ENCODE measurements around the gene CST4. TPM values are rescaled to one million over a fixed set of nuclear protein-coding genes. Genes with fewer than 3 reads are reported as not detected.
A peak's percentile ranks its signal among the peaks of the same experiment; 100 is the strongest.

CST4 gene
- total RNA-seq, 2 donors from 2014 or later: not detected

DNA sequence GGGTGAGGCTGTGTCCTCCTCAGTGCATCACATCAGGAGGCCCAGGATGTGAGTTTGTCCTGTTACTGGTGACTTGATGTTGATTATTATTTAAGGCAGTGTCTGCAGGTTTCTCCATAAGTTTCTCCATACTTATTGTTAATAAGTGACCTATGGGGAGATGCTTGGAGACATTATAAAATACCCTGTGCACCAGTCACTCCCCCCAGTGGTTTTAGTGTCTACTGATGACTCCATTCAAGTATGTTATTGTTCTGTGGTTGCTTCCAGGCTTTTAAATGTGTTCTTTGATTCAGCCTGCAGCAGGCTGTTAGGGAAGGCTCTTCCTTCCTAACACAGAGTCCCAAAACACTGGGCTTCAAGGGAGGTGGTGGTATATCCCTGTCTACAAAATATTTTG is 36.5 kb downstream of the CST4 start:
- intact Hi-C loops (cut with DNase I, micrococcal nuclease): no loop called here
- no peak for ATAC-seq

DNA sequence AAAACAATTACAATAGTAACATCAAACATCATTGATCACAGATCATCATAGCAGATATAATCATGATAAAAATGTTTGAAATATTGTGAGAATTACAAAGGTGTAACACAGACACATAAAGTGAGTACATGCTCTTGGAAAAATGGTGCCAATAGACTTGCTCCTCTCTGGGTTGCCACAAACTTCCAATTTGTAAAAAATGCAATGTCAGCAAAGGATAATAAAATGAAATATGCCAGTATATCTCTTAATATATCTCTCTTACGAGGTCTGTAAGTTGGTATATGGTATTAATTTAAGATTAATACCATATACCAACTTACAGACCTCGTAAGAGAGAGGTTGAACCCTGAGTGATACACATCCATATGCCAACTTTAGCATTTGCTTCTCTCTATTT is 37.7 kb downstream of the CST4 start:
- DNase-seq: no peak
- ATAC-seq: no peak
- intact Hi-C loops (cut with DNase I, micrococcal nuclease): no loop called here

More for the DNA sequence above, 36.5 kb downstream of the CST4 start:
- no peak for DNase-seq

DNA sequence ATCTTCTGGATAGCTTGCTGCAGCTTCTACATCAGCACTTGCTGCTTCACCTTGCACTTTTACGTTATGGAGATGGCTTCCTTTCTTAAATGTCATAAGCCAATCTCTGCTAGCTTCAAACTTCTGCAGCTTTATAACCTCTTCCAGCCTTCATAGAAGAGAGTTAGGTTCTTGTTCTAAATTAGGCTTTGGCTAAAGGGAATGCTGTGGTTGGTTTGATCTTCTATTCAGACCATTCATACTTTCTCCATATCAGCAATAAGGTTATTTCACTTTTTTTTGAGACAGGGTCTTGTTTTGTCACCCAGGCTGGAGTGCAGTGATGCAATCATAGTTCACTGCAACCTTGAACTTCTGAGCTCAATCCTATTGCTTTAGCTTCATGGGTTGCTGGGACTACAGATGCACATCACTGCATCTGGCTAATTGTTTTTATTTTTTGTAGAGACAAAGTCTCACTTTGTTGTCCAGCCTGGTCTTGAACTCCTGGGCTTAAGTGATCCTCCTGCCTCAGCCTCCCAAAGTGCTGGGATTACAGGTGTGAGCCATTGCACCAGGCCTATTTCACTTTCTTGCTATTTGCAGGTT is 38.9 kb downstream of the CST4 start:
- ATAC-seq (no peak), DNase-seq (no peak)
- intact Hi-C loops (cut with DNase I, micrococcal nuclease): no loop called here

DNA sequence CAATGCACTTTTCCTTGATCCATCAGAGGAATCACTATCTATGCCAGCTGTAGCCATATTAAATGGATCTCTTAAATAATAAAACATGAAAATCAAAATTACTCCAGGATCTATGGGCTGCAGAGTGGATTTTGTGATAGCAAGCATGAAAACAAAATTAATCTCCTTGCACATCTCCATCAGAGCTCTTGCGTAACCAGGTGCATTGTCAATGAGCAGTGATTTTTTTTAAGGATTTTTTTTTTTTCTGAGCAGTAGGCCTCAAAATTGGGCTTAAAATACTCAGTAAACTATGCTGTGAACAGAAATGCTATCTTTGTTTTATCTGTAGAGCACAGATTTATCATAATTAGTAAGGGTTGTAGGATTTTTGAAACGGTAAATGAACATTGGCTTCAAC is 39.6 kb downstream of the CST4 start:
- DNase-seq (no peak), ATAC-seq (no peak)
- intact Hi-C loops (cut with DNase I, micrococcal nuclease): no loop called here

DNA sequence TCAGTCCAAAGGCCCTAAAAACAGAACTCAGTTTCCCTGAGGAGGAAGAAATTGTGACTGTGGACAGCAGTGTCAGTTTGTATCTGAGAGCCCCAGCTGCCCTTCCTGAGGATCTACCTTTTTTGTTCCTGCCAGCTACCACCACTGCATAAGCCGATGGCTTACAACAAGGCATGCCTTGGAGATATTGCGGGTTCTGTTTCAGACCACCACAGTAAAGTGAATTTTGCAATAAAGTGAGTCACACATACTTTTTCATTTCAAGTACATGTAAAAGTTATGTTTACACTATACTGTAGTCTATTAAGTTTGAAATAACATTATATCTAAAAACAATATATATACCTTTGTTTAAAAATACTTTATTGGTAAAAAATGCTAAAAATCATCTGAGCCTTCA is 41.5 kb downstream of the CST4 start:
- intact Hi-C loops (cut with DNase I, micrococcal nuclease): no loop called here
- DNase-seq: no peak
- no peak for ATAC-seq

- intact Hi-C loops (cut with DNase I, micrococcal nuclease): no loop called here
- DNase-seq (no peak), ATAC-seq (no peak)
Observed at GRCh38 chr20:23646106-23646873, 42.5 kb downstream of the CST4 start.

DNA sequence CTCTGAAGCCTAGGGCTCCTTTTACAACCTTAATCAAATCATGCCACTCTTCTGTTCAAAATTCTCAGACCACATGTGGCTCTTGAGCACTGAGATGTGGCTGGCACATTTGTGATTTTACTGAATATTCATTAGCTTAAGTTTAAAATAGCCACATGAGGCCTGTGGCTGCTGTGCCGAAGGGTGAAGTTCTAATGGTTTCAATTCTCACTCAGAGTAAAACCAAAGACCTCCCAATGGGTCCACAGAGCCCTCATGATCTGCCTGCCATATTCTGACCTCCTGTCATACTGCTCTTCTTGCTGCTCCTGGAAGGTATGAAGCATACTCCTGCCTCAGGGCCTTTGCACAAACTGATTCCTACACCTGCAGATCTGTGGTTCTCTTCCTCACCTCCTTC is 43.3 kb downstream of the CST4 start:
- no peak for DNase-seq

GRCh38 chr20:23644164-23644563 is 44.7 kb downstream of the CST4 start:
- intact Hi-C loops (cut with DNase I, micrococcal nuclease): no loop called here
- ATAC-seq (no peak), DNase-seq (no peak)

More for the DNA sequence above, 43.3 kb downstream of the CST4 start:
- no peak for ATAC-seq
- intact Hi-C loops (cut with DNase I, micrococcal nuclease): no loop called here

DNA sequence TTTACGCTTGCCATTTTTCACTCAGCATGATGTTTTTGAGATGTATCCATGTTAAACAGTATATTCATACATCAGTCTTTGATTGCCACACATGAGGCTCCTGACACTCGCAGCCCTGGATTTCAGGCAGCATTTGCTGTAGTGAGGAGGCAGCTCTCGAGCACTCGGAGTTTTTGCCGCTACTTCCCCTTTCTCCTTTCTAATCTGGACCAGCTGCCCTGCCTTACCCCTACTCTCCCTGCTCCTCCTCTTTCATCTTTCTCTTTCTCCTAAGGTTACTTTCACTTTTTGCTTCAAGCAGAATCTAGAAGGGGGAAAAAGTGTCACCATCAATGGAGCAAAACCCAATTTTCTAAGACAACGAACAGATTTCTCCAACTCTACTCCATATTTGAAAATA is 45.2 kb downstream of the CST4 start:
- DNase-seq (no peak), ATAC-seq (no peak)
- intact Hi-C loops (cut with DNase I, micrococcal nuclease): no loop called here

- intact Hi-C loops (cut with DNase I, micrococcal nuclease): no loop called here
- DNase-seq (no peak), ATAC-seq (no peak)
Observed at GRCh38 chr20:23641936-23642751, 46.7 kb downstream of the CST4 start.

GRCh38 chr20:23640671-23641667 is 47.9 kb downstream of the CST4 start:
- no peak for ATAC-seq
- intact Hi-C loops (cut with DNase I, micrococcal nuclease): no loop called here
- DNase-seq: no peak

DNA sequence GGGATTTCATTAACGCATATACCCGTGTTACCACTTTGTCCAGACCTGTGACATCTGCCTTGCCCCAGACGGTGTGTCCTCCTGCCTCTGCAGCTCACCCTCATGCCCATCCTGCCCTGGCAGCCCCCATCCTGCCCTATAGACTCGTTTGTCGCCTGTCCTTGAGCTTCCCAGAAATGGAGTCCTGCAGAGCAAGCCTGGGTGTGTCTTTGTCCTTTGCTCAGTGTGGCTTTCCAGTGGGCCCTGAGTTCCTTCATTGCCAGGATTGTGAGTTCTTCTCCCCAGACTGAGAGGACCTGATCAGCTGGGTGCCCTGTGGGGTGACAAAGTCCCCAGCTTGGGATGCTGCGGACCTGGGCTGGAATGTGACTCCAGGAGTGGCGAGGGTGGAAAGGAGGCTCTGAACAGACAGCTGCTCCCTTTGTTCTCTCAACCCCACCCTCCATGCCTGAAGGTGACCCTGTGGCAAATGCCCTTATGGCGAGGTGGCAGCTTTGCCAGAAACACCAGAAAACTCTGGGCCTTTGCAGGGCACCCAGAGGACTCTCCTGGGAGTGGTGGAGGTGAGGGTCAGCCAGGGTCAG is 48.7 kb downstream of the CST4 start:
- no peak for ATAC-seq
- no peak for DNase-seq
- intact Hi-C loops (cut with DNase I, micrococcal nuclease): no loop called here

DNA sequence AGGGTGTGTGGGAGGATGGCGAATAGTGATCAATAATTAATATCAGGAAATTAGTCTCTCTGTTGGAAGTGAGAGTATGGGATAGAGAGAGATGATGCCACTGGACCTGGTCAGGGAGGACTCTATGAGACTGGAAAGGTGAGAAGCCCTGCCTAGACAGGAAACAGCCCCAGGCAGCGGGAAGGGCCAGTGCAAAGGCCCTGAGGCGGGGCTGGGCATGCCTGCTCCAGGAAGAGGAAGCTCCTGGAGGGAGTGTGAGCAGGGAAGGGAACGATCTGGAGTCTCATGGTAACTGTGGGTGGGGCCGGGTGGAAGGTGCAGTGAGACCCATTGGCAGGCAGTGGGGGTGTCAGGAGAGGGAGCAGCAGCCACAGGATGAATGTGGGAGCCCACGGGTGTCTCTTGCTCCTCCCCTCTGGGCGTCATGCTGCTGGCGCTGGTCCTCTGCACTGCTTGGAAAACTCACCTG is 49.3 kb downstream of the CST4 start:
- DNase-seq (peak; percentile 58 to 74), ATAC-seq (peak; percentile 56)
- intact Hi-C loops (cut with DNase I, micrococcal nuclease): no loop called here

DNA sequence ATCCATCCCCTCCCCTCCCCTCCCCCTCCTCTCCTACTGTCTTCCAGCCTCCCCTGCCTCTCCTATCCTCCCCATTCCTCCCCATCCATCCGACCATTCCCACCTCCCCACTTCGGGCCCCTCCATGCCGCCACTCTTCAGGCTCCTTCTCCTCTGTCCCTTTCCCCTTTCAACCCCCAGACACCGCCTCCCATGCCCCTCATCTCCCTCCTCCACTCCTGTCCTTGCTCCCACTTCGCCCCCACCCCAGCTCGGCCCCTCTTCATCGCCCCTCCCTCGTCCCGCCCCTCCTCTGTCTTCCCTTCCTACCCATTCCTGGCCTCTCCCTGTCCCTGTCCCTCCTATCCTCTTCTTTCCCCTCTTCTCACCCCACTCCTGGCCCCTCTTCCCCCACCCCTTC is 50.5 kb downstream of the CST4 start:
- DNase-seq: no peak
- ATAC-seq: no peak
- intact Hi-C loops (cut with DNase I, micrococcal nuclease): no loop called here

DNA sequence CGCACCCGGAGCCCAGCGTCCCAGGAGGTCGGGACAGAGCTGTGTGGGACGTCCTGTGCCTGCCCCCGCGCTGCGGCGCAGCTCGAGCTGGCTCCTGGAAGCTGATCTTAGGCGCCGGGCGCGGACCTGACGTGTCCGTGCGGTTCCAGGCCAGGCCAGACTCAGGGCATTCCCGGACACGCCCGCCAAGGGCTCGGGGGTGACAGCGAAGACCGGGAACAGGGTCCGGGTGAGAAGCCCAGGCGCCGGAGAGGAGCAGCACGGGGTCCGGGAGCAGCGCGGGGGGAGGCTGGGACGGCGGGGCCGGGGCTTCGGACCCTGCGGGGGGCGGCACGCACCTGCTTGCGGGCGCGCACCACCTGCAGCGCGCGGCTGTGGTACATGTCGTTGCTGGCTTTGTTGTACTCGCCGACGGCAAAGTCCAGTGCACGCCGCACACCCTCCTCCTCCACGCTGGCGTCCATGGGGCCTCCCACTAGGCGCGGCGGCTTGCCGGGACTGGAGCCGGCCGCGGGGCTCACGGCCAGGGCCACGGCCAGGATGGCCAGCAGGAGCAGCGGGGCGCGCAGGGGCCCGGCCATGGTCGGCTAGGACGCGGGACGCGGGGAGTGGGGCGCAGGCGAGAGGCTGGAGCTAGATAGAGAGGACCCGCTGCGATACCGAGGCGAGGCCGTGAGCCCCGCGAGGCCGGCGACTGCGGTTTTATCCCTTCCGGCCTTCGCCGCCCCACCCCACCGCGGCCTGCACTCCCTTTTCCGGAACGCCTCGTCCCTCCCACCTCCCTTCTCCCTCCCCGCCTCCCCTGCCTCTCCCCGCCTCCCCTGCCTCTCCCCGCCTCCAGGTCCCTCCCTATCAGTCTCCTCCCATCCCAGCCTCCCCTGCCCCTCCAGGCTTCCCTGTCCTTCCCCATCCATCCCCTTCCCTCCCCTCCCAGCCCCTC is 51.3 kb downstream of the CST4 start, which contains the start of gene CST3:
TSS of gene CST3 (minus strand) at position 674 of the 940 bp plus-strand sequence. CDS start at position 581, 93 bp downstream.
- DNase-seq (peak; percentile 93 to 95), ATAC-seq (peak; percentile 85)
- intact Hi-C loops (cut with DNase I, micrococcal nuclease): no loop called here

- intact Hi-C loops (cut with DNase I, micrococcal nuclease): no loop called here
- DNase-seq (no peak), ATAC-seq (no peak)
Observed at GRCh38 chr20:23636908-23637281, 51.9 kb downstream of the CST4 start.

DNA sequence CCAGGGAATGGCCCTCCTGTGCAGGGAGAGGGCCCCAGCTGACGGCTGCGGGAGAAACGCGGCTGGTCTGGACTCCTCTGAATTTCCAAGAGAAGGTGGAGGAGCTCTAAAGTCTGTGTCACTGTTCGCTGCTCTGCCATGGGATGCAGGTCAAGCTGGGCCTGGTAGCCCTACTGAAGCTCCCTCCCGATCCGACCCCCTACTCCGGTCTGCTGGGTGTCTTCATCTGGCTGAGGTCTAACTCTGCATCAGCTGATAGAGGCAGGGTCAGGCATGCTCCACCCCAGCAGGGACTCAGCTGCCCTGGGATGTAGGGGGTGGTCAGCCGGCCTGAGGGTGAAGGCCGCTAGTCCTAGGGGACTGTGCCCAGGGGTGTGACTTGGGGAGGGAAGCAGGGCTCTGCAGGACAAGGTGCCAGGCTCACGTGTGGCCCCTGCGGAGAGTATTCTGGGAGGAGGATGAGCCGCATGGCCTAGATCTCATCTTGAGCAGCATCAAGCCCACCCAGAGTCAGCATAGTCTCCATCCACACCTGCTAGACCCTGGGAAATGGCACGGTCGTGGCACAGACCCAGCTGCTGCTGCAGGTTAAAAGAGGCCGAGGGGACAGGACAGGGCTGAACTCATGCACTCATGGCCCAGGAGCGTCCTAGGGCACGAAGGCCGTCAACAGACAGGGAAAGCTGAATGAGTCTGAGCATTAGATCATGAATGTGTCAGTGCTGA is 52.5 kb downstream of the CST4 start:
- DNase-seq (no peak), ATAC-seq (no peak)
- intact Hi-C loops (cut with DNase I, micrococcal nuclease): no loop called here

Measured in left colon (tissue), 2 donors.